ENCODE data around the gene BRME1. TPM values are rescaled to one million over a fixed set of nuclear protein-coding genes. Genes with fewer than 3 reads are reported as not detected.

BRME1 gene
- total RNA-seq, 1 experiment from 2014 or later = 1.7 TPM

- Histone ChIP-seq H3K27me3 (ENCODE audit: insufficient read depth, low read length) (no peaks in the 10 kb centered on the region), H3K27ac (ENCODE audit: low read depth, low read length) (no peak within 1 kb of the TSS), H3K4me1 (ENCODE audit: control insufficient read depth in 1 of 2, insufficient read depth in 2 of 2, low read length in 2 of 2) (no peaks in the 10 kb centered on the region), H3K9me3 (ENCODE audit: control insufficient read depth in 1 of 2, insufficient read depth in 1 of 2, low read depth in 1 of 2, low read length in 2 of 2) (no peaks in the 10 kb centered on the region), H4K20me1 (ENCODE audit: insufficient read depth) (no peaks in the 10 kb centered on the region), H3K4me2 (ENCODE audit: low read length) (no peak within 1 kb of the TSS), H2AFZ (ENCODE audit: low read depth, low read length, poor library complexity, severe bottlenecking) (no peak within 1 kb of the TSS), H3K9ac (ENCODE audit: low read length) (no peak within 1 kb of the TSS), H3K79me2 (ENCODE audit: insufficient read depth, low read length) (no peaks in the 10 kb centered on the region), H3K4me3 (replicated peaks in 1 of 2; ENCODE audit: low read depth in 1 of 2, low read length in 2 of 2) (no peak within 1 kb of the TSS), H3K36me3 (ENCODE audit: control insufficient read depth in 1 of 2, insufficient read depth in 2 of 2, low read length in 2 of 2) (no peaks in the 10 kb centered on the region), H3K9me2 (ENCODE audit: insufficient read depth) (no peaks in the 10 kb centered on the region)
- TF ChIP-seq ATF3 (IDR thresholded peaks at IDR 0.05) (no peak), SP1 (IDR thresholded peaks at IDR 0.05; ENCODE audit: low read depth) (no peak), TCF7L2 (IDR thresholded peaks at IDR 0.05; ENCODE audit: borderline replicate concordance, extremely low read depth, insufficient read depth, insufficient read length) (no peak), CEBPB (IDR thresholded peaks at IDR 0.05; ENCODE audit: low read depth) (no peak), EZH2phosphoT487 (IDR thresholded peaks at IDR 0.05; ENCODE audit: borderline replicate concordance) (no peak), EZH2 (IDR thresholded peaks at IDR 0.05) (no peak), RAD21 (IDR thresholded peaks at IDR 0.05; ENCODE audit: low read depth) (no peak), POLR2AphosphoS5 (IDR thresholded peaks at IDR 0.05; ENCODE audit: low read depth, low read length) (no peak)
- POLR2A ChIA-PET = no interaction called here
- no TSS peak for BruUV-seq (replicated peaks)
- intact Hi-C loops (cut with micrococcal nuclease) = no loop called here
- DNase-seq (ENCODE audit: low read depth, low spot score) = no peak
- RAD21 ChIA-PET (ENCODE audit: low non-redundant PET in 1 of 2, low total read pairs in 2 of 2, uncharacterized antibody in 2 of 2, unreplicated experiment in 2 of 2) = no interaction called here
- CTCF ChIA-PET = no interaction called here
- no peak for ATAC-seq
Measured at GRCh38 chr19:13938301-13939064, 32.6 kb upstream of the BRME1 start, which contains the start of gene PODNL1. Gene PODNL1, minus strand, starts transcription at chr19:13938417. Its CDS starts 236 bp downstream, at chr19:13938181.
